GM12872 (cell line): Measurements from ENCODE around the gene PCDHGB6.

Source experiments
- TF ChIP-seq, protein P1 (sequence below): IDR thresholded peaks from 3 replicates; pipeline ENCODE4 v1.5.1; 2011; ENCODE audit warnings: low read depth, mild to moderate bottlenecking, low read length, moderate library complexity; ENCODE audit not compliant: insufficient read depth

PCDHGB6 gene

DNA sequence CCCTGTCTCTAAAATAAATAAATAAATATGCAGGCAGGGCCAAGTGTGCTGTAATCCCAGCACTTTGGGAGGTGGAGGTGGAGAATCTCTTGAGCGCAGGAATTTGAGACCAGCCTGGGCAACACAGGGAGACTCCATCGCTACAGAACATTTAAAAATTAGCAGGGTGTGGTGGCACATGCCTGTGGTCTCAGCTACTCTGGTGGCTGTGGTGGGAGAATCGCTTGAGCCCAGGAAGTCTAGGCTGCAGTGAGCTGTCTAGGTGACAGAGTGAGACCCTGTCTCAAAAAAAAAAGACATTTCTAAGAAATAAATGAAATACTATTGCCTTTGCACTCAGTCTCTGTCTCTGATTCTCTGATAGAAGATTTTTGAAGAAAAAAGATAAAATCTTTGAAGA, 3.8 kb downstream of the PCDHGB6 start:
- TF ChIP-seq, protein P1, sequence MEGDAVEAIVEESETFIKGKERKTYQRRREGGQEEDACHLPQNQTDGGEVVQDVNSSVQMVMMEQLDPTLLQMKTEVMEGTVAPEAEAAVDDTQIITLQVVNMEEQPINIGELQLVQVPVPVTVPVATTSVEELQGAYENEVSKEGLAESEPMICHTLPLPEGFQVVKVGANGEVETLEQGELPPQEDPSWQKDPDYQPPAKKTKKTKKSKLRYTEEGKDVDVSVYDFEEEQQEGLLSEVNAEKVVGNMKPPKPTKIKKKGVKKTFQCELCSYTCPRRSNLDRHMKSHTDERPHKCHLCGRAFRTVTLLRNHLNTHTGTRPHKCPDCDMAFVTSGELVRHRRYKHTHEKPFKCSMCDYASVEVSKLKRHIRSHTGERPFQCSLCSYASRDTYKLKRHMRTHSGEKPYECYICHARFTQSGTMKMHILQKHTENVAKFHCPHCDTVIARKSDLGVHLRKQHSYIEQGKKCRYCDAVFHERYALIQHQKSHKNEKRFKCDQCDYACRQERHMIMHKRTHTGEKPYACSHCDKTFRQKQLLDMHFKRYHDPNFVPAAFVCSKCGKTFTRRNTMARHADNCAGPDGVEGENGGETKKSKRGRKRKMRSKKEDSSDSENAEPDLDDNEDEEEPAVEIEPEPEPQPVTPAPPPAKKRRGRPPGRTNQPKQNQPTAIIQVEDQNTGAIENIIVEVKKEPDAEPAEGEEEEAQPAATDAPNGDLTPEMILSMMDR: no peak

DNA sequence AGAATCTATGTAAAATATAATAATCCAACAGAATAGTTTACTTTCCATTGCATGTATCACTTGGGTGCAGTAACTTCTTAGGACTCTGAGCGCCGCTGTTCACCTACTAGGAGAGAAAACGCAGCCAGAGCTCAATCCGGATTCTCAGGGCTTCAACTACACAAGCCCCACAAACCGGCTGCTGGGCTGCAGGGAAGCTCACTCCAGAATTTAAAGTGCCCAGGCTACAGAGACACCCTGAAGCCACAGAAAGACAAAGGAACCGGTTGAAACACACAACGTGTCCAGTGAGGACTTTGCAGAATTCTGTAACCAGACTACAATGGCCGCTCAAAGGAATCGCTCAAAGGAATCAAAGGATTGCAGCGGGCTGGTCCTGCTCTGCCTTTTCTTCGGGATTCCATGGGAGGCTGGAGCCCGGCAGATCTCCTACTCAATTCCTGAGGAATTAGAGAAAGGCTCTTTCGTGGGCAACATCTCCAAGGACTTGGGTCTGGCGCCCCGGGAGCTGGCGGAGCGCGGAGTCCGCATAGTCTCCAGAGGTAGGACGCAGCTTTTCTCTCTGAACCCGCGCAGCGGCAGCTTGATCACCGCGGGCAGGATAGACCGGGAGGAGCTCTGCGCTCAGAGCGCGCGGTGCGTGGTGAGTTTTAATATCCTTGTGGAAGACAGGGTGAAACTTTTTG, 5.2 kb downstream of the PCDHGB6 start, which contains the start of gene PCDHGA10:
TSS of gene PCDHGA10 (plus strand) at position 134 of the 686 bp plus-strand sequence. CDS start at position 323, 189 bp downstream.
- TF ChIP-seq, protein P1: peak; percentile 81

DNA sequence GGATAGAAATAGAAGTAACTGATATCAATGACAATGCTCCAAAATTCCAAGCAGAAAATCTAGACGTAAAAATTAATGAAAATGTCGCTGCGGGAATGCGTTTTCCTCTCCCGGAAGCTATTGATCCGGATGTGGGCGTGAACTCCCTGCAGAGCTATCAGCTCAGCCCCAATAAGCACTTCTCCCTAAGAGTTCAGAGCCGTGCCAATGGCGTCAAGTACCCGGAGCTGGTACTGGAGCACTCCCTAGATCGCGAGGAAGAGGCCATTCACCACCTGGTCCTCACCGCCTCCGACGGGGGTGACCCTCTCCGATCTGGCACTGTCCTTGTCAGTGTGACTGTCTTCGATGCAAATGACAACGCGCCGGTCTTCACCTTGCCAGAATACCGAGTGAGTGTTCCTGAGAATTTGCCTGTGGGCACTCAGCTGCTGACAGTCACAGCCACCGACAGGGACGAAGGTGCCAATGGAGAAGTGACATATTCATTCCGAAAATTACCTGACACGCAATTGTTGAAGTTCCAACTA, 5.8 kb downstream of the PCDHGB6 start:
- TF ChIP-seq, protein P1: no peak

DNA sequence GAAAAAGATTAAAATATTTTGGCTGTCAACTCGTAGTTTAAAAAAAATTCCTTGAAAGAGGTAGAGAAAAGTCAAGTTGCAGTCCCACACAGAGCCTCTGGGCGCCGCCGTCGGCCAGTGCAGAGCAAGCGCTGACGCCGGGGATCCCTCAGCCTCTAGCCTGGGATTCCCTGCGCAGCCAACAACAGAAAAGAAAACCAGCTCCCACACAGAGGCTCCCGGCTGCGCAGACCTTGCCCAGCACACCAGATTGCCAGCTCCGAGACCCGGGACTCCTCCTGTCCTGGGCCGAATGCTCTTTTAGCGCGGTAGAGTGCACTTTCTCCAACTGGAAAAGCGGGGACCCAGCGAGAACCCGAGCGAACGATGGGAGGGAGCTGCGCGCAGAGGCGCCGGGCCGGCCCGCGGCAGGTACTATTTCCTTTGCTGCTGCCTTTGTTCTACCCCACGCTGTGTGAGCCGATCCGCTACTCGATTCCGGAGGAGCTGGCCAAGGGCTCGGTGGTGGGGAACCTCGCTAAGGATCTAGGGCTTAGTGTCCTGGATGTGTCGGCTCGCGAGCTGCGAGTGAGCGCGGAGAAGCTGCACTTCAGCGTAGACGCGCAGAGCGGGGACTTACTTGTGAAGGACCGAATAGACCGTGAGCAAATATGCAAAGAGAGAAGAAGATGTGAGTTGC, 9.8 kb downstream of the PCDHGB6 start, which contains the start of gene PCDHGB7:
TSS of gene PCDHGB7 (plus strand) at position 184 of the 679 bp plus-strand sequence. CDS start at position 367, 183 bp downstream.
- TF ChIP-seq, protein P1: peak; percentile 83

DNA sequence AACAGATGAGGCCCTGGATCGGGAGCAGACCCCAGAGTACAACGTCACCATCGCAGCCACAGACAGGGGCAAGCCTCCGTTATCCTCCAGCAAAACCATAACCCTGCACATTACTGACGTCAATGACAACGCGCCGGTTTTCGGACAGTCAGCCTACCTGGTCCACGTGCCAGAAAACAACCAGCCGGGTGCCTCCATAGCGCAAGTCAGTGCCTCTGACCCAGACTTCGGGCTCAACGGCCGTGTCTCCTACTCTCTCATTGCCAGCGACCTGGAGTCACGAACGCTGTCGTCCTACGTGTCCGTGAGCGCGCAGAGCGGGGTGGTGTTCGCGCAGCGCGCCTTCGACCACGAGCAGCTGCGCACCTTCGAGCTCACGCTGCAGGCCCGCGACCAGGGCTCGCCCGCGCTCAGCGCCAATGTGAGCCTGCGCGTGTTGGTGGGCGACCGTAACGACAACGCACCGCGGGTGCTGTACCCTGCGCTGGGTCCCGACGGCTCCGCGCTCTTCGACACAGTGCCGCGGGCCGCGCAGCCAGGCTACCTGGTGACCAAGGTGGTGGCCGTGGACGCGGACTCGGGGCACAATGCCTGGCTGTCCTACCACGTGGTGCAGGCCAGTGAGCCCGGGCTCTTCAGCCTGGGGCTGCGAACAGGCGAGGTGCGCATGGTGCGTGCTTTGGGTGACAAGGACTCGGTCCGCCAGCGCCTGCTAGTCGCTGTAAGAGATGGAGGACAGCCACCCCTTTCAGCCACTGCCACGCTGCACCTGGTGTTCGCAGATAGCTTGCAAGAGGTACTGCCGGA, 11.5 kb downstream of the PCDHGB6 start:
- TF ChIP-seq, protein P1: no peak

DNA sequence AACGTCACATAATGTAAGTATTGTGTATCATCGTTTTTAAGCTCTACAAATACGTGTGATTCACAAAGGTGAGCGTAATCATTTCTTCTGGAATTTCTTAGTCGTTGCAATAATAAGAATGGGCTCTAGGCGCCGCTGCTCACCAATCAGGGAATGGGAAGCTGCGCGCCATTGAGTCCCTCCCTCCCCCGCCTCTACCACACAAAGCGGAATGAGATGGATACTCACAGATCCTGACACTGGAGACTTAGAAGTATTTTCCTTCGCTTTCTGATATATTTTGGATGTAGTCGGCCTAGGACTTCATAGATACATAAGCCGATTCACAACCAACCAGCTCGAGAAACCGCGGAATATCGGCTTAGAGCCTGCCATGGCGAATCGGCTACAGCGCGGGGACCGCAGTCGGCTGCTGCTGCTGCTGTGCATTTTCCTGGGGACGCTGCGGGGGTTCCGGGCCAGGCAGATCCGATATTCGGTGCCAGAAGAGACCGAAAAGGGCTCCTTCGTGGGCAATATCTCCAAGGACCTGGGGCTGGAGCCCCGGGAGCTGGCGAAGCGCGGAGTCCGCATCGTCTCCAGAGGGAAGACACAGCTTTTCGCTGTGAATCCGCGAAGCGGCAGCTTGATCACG, 13.2 kb downstream of the PCDHGB6 start, which contains the start of gene PCDHGA11:
TSS of gene PCDHGA11 (plus strand) at position 197 of the 634 bp plus-strand sequence. CDS start at position 374, 177 bp downstream.
- TF ChIP-seq, protein P1: peak; percentile 78

DNA sequence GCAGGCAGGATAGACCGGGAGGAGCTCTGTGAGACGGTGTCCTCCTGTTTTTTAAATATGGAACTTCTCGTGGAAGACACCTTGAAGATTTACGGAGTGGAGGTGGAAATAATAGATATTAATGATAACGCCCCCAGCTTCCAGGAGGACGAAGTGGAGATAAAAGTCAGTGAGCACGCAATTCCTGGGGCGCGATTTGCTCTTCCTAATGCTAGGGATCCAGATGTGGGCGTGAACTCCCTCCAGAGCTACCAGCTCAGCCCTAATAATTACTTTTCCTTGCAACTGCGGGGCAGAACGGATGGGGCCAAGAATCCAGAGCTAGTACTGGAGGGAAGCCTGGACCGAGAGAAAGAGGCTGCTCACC, 13.7 kb downstream of the PCDHGB6 start:
- TF ChIP-seq, protein P1: no peak
